Endothelial cell of umbilical vein (primary cell): ENCODE results near the gene GRIK1. TPM values are rescaled to one million over a fixed set of nuclear protein-coding genes. Genes with fewer than 3 reads are reported as not detected.

Experiments
- BruUV-seq: library from RNA; stranded (reverse); fragments of 400-500 nt; replicated peaks from 2 replicates; lab custom pipeline; 2021; lab: Mats Ljungman, UMichigan
- CTCF ChIA-PET: fragments of 300-600, 350-600 bp; sonication (Branson Sonifier 250); formaldehyde crosslinking; loops from one replicate; lab custom pipeline; 2021; ENCODE audit warnings: antibody characterized with exemption, inconsistent platforms; lab: Charles Lee
- POLR2A ChIA-PET: fragments of 300-600, 350-600 bp; sonication (Branson Sonifier 250); formaldehyde crosslinking; loops from one replicate; lab custom pipeline; 2021; ENCODE audit warnings: antibody characterized with exemption, inconsistent platforms; lab: Charles Lee
- DNase-seq: peaks from one replicate; pipeline ENCODE4 v3.0.0-alpha.2; 2011; ENCODE audit warnings: low read depth, low spot score
- FAIRE-seq: peaks from 2 replicates; lab custom pipeline; 2011; peaks lifted over from hg19 to GRCh38; lab: Jason Lieb, UNC
- H2AFZ ChIP-seq: 2 replicates; pipeline ENCODE4 v1.6.0; 2012; ENCODE audit warnings: low read depth, low read length, control low read depth, inconsistent platforms
- H3K27ac ChIP-seq: 2 replicates; pipeline ENCODE4 v1.5.1; 2011; ENCODE audit warnings: low read depth, mild to moderate bottlenecking, control low read depth, low read length, moderate library complexity; ENCODE audit not compliant: insufficient read depth
- H3K27me3 ChIP-seq, 2 experiments: 2 replicates each; pipeline versions ENCODE4 v1.6.0 to v1.6.1; 2011; ENCODE audit warnings: low read length in 2 of 2, mixed read lengths in 1 of 2; ENCODE audit not compliant: control insufficient read depth in 2 of 2, insufficient read depth in 2 of 2
- H3K36me3 ChIP-seq, 2 experiments: 2 replicates in 1 of 2; 3 replicates in 1 of 2; pipeline ENCODE4 v1.5.1; 2011; ENCODE audit warnings: low read length in 2 of 2, mild to moderate bottlenecking in 1 of 2, moderate library complexity in 1 of 2; ENCODE audit not compliant: control insufficient read depth in 2 of 2, insufficient read depth in 2 of 2; ENCODE audit errors: extremely low read depth in 1 of 2
- H3K4me1 ChIP-seq: 3 replicates; pipeline ENCODE4 v1.5.1; 2011; ENCODE audit warnings: mild to moderate bottlenecking, low read length; ENCODE audit not compliant: control insufficient read depth, insufficient read depth; ENCODE audit errors: extremely low read depth
- H3K4me2 ChIP-seq: 2 replicates; pipeline ENCODE4 v1.6.1; 2011; ENCODE audit warnings: low read length, control low read depth, mixed read lengths; ENCODE audit not compliant: insufficient read depth
- H3K4me3 ChIP-seq, 3 experiments: fragments of 200-600 bp in 1 of 3; sonication (generic), shearing (Covaris generic) in 1 of 3; replicated peaks in 1 of 3; 2 replicates each; pipeline ENCODE4 v1.5.1; 2011 to 2016; ENCODE audit warnings: control low read depth in 3 of 3, low read length in 3 of 3, mild to moderate bottlenecking in 2 of 3, inconsistent platforms in 1 of 3, low read depth in 1 of 3, moderate library complexity in 1 of 3; ENCODE audit not compliant: insufficient read depth in 1 of 3
- H3K79me2 ChIP-seq: 2 replicates; pipeline ENCODE4 v1.6.0; 2012; ENCODE audit warnings: low read length, inconsistent platforms; ENCODE audit not compliant: control insufficient read depth, insufficient read depth
- H3K9ac ChIP-seq: replicated peaks from 2 replicates; pipeline ENCODE3; 2011; ENCODE audit warnings: low read length, control low read depth; ENCODE audit not compliant: insufficient read depth; ENCODE audit errors: extremely low read depth
- H3K9me1 ChIP-seq: replicated peaks from 3 replicates; pipeline ENCODE4 v1.6.0; 2011; ENCODE audit warnings: mild to moderate bottlenecking, low read length; ENCODE audit not compliant: control insufficient read depth, insufficient read depth; ENCODE audit errors: extremely low read depth
- H3K9me3 ChIP-seq: replicated peaks from 2 replicates; pipeline ENCODE4 v1.5.1; 2012; ENCODE audit warnings: low read length, inconsistent platforms; ENCODE audit not compliant: control insufficient read depth, insufficient read depth
- H4K20me1 ChIP-seq: replicated peaks from 2 replicates; pipeline ENCODE3; 2011; ENCODE audit warnings: mild to moderate bottlenecking, low read length; ENCODE audit not compliant: control insufficient read depth, insufficient read depth; ENCODE audit errors: extremely low read depth
- EZH2 ChIP-seq: IDR thresholded peaks from 2 replicates; pipeline ENCODE4 v1.6.1; 2012; ENCODE audit warnings: borderline replicate concordance, low read depth, mild to moderate bottlenecking, moderate library complexity, low read length, inconsistent platforms; ENCODE audit not compliant: severe bottlenecking
- FOS ChIP-seq: IDR thresholded peaks from 2 replicates; pipeline ENCODE4 v1.6.1; 2011; ENCODE audit warnings: mild to moderate bottlenecking, low read length, moderate library complexity, borderline replicate concordance; ENCODE audit not compliant: insufficient read depth
- GATA2 ChIP-seq: IDR thresholded peaks from 2 replicates; pipeline ENCODE4 v1.7.0; 2011; ENCODE audit warnings: low read depth, mild to moderate bottlenecking, moderate library complexity, mixed read lengths, low read length; ENCODE audit not compliant: insufficient read length, insufficient read depth
- JUN ChIP-seq: IDR thresholded peaks from 2 replicates; pipeline ENCODE4 v1.6.1; 2011; ENCODE audit warnings: borderline replicate concordance, low read depth; ENCODE audit not compliant: insufficient read length, insufficient read depth
- MYC ChIP-seq: IDR thresholded peaks from one replicate; pipeline ENCODE4 v1.6.1; 2011; ENCODE audit warnings: mild to moderate bottlenecking, low read depth, low read length
- POLR2AphosphoS5 ChIP-seq: IDR thresholded peaks from 2 replicates; pipeline ENCODE4 v1.6.1; 2012; ENCODE audit warnings: low read depth, mild to moderate bottlenecking, control low read depth, low read length, moderate library complexity; ENCODE audit not compliant: insufficient read depth
- dilution Hi-C: fragments of 300-500 bp; cut with MboI; formaldehyde crosslinking; loops from one replicate; pipeline ENCODE4 v1.15.0; 2019; ENCODE audit warnings: low sequenced_read_pairs; ENCODE audit not compliant: extremely low pct_ligation_motif_present
- intact Hi-C: fragments of 100-400 bp; cut with micrococcal nuclease; formaldehyde crosslinking; loops from one replicate; pipeline ENCODE4 v1.10.0; 2022
- polyA plus RNA-seq, 4 experiments: library from polyadenylated mRNA; depleted of rRNA in 3 of 4; stranded (reverse) in 3 of 4; unstranded in 1 of 4; fragments of >200 nt; gene quantifications; 2 replicates each; pipeline versions ENCODE4 v1.2.1 to v1.2.3, GENCODE V29; 2011 to 2012; ENCODE audit warnings: missing spikeins in 1 of 4
- total RNA-seq: library from RNA; stranded (reverse); gene quantifications from 2 replicates; pipeline ENCODE4 v1.2.3, GENCODE V29; 2021
- TF ChIP-seq, protein P1 (sequence below), 2 donors: IDR thresholded peaks; 1 replicate in 1 of 2; 2 replicates in 1 of 2; pipeline ENCODE4 v1.5.1; 2011; ENCODE audit warnings: low read length in 2 of 2, mild to moderate bottlenecking in 2 of 2, moderate library complexity in 2 of 2, control low read depth in 1 of 2, inconsistent platforms in 1 of 2, low read depth in 1 of 2; ENCODE audit not compliant: insufficient read depth in 1 of 2; ENCODE audit errors: extremely low read depth in 1 of 2
- TF ChIP-seq, protein P2 (sequence below): IDR thresholded peaks from 2 replicates; pipeline ENCODE4 v1.6.1; 2011; ENCODE audit not compliant: insufficient read depth, insufficient read length

The GRIK1 gene
- total and polyA plus RNA-seq, 2 donors (not counting 3 experiments of a cell fraction or from before 2014, with no cell fraction given): not detected

DNA sequence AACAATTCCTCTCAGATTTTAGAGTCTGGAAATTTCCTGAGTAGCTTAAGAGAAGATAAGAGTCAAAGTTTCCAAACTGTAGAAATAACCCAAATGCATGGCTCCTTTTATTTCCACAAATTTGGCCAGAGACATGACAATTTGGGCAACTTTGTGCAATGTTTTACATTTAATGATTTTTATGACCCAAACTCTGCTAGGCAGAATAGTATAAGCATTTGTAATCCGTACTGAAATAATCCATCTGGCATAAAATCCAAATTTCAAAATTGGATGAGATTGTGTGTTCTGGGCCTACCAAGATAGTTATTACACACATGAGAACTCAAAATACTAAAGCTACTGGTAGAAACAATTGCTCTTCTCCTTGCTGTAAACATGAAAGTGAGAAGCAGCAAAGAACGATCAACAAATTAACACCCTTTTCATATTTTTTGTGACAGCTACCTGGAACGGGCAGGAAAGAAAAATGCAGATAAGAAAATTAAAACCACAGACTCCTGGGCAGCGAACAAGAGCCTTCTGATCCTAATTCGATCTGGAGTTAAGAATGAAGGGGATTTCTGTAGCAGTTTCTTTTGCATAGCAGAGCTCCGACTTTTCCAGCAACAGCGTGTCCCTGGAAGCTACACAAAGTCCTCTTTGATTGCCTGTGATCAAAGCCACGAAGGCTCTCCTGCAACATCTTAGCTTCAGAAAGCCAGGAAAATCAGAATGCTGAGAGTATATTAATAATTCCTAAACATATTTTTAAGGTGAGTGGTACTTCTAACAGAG, 191.2 kb downstream of the GRIK1 start:
- intact Hi-C loops (no loop called here), dilution Hi-C loops (no loop called here)
- H3K4me2 ChIP-seq: no peak overlapping the region
- no peak for DNase-seq
- no peaks in the 10 kb centered on the region for H3K27me3 ChIP-seq
- no peaks in the 10 kb centered on the region for H3K36me3 ChIP-seq
- no peak overlapping the region for H3K27ac ChIP-seq
- H3K9me3 ChIP-seq: no peaks in the 10 kb centered on the region
- H3K4me1 ChIP-seq: no peaks in the 10 kb centered on the region
- no peaks in the 10 kb centered on the region for H3K79me2 ChIP-seq
- no peaks in the 10 kb centered on the region for H3K9me1 ChIP-seq
- no peak overlapping the region for H3K4me3 ChIP-seq
- no peak for FAIRE-seq
- H4K20me1 ChIP-seq: no peaks in the 10 kb centered on the region
- ChIA-PET CTCF (no interaction called here), POLR2A (no interaction called here)
- no peak overlapping the region for H2AFZ ChIP-seq
- H3K9ac ChIP-seq: no peak overlapping the region
- TF ChIP-seq EZH2: no peak
- TF ChIP-seq JUN: no peak
- no peak for TF ChIP-seq POLR2AphosphoS5
- TF ChIP-seq, protein P1, sequence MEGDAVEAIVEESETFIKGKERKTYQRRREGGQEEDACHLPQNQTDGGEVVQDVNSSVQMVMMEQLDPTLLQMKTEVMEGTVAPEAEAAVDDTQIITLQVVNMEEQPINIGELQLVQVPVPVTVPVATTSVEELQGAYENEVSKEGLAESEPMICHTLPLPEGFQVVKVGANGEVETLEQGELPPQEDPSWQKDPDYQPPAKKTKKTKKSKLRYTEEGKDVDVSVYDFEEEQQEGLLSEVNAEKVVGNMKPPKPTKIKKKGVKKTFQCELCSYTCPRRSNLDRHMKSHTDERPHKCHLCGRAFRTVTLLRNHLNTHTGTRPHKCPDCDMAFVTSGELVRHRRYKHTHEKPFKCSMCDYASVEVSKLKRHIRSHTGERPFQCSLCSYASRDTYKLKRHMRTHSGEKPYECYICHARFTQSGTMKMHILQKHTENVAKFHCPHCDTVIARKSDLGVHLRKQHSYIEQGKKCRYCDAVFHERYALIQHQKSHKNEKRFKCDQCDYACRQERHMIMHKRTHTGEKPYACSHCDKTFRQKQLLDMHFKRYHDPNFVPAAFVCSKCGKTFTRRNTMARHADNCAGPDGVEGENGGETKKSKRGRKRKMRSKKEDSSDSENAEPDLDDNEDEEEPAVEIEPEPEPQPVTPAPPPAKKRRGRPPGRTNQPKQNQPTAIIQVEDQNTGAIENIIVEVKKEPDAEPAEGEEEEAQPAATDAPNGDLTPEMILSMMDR (IDR thresholded peaks at IDR 0.05; ENCODE audit: extremely low read depth in 1 of 2, insufficient read depth in 1 of 2, low read depth in 1 of 2, low read length in 2 of 2): no peak
- no peak for TF ChIP-seq MYC
- no peak for TF ChIP-seq FOS
- TF ChIP-seq, protein P2, sequence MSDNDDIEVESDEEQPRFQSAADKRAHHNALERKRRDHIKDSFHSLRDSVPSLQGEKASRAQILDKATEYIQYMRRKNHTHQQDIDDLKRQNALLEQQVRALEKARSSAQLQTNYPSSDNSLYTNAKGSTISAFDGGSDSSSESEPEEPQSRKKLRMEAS: no peak
- no peak for TF ChIP-seq GATA2
- BruUV-seq: no TSS peak
